HepG2 (cell line): ENCODE measurements around the gene RUVBL1. TPM values are rescaled to one million over a fixed set of nuclear protein-coding genes. Genes with fewer than 3 reads are reported as not detected.

Source experiments
- ADNP ChIP-seq: sonication (generic); formaldehyde crosslinking; IDR thresholded peaks from 2 replicates; pipeline ENCODE4 v1.4.0; 2020; ENCODE audit warnings: missing genetic modification reagents
- ARID3A ChIP-seq: IDR thresholded peaks from 2 replicates; pipeline ENCODE4 v1.6.1; 2012; ENCODE audit warnings: low read depth, low read length, improper control_type of control experiment
- CSRNP1 ChIP-seq: sonication (generic); formaldehyde crosslinking; IDR thresholded peaks from 2 replicates; pipeline ENCODE4 v1.8.1; 2023; ENCODE audit warnings: mild to moderate bottlenecking, missing genetic modification reagents
- CSRNP2 ChIP-seq: sonication (generic); formaldehyde crosslinking; conservative IDR thresholded peaks from 2 replicates; pipeline ENCODE4 v1.8.0; 2022; ENCODE audit warnings: low read depth, missing genetic modification reagents
- ELK4 ChIP-seq: sonication (generic); formaldehyde crosslinking; IDR thresholded peaks from 2 replicates; pipeline ENCODE4 v1.9.0; 2021; ENCODE audit warnings: missing genetic modification reagents, borderline replicate concordance
- GFI1 ChIP-seq: sonication (generic); formaldehyde crosslinking; IDR thresholded peaks from 2 replicates; pipeline ENCODE4 v1.5.0; 2020; ENCODE audit warnings: missing genetic modification reagents, mild to moderate bottlenecking, borderline replicate concordance
- NCOA2 ChIP-seq: sonication (generic); formaldehyde crosslinking; IDR thresholded peaks from 2 replicates; pipeline ENCODE4 v1.8.0; 2022; ENCODE audit warnings: inconsistent platforms
- PBX2 ChIP-seq: IDR thresholded peaks from 2 replicates; pipeline ENCODE4 v1.6.1; 2016; ENCODE audit warnings: control low read depth
- RARA ChIP-seq: IDR thresholded peaks from 2 replicates; pipeline ENCODE4 v1.6.1; 2016; ENCODE audit warnings: missing genetic modification reagents, missing compliant biosample characterization
- RXRB ChIP-seq: IDR thresholded peaks from 2 replicates; pipeline ENCODE4 v1.6.1; 2016; ENCODE audit warnings: borderline replicate concordance, missing genetic modification reagents, missing compliant biosample characterization
- ZBTB40 ChIP-seq, 2 experiments: fragments of 450-650 bp in 1 of 2; sonication (generic) in 1 of 2; formaldehyde crosslinking in 1 of 2; IDR thresholded peaks; 2 replicates each; pipeline versions ENCODE4 v1.6.1 to v1.8.0; 2016 to 2022; ENCODE audit warnings: antibody characterized with exemption in 1 of 2, mild to moderate bottlenecking in 1 of 2, missing genetic modification reagents in 1 of 2
- ZKSCAN5 ChIP-seq: sonication (generic); formaldehyde crosslinking; IDR thresholded peaks from 2 replicates; pipeline ENCODE4 v1.5.1; 2020; ENCODE audit warnings: mild to moderate bottlenecking, missing genetic modification reagents
- ZNF619 ChIP-seq: sonication (generic); formaldehyde crosslinking; IDR thresholded peaks from 2 replicates; pipeline ENCODE4 v1.4.0; 2020; ENCODE audit warnings: mild to moderate bottlenecking, missing genetic modification reagents
- polyA plus RNA-seq, 8 experiments: library from polyadenylated mRNA; depleted of rRNA in 3 of 8; stranded (reverse) in 7 of 8; unstranded in 1 of 8; fragments of >200 nt; fragmentation: Illumina TruSeq in 4 of 8; extraction: Trizol in 4 of 8; gene quantifications; 2 replicates each; pipeline versions ENCODE4 v1.2.1 to v1.2.3, GENCODE V29; 2011 to 2016; ENCODE audit warnings: low read depth in 4 of 8, missing spikeins in 1 of 8, mixed read lengths in 1 of 8; ENCODE audit not compliant: insufficient read depth in 1 of 8
- total RNA-seq, 5 experiments: library from RNA; depleted of rRNA; stranded (reverse); fragments of >200 nt; fragmentation: Illumina TruSeq; extraction: Trizol; gene quantifications; 2 replicates each; pipeline ENCODE4 v1.2.3, GENCODE V29; 2016; ENCODE audit warnings: low read depth in 1 of 5

Gene RUVBL1
- total and polyA plus RNA-seq, 2 of the 13 experiments (the other 11 are each of a cell fraction or from before 2014, with no cell fraction given): 32.7 to 86.3 TPM

- peak; percentile 45 for TF ChIP-seq PBX2 (CRISPR knock-in tag)
- no peak for TF ChIP-seq ZNF619 (CRISPR knock-in tag)
- no peak for TF ChIP-seq ZBTB40 (IDR thresholded peaks at IDR 0.05)
- TF ChIP-seq ZBTB40 (CRISPR knock-in tag; IDR thresholded peaks at IDR 0.05): no peak
- peak; percentile 39; the same call in 1 of the 2 replicates for TF ChIP-seq RXRB (CRISPR knock-in tag)
- TF ChIP-seq RARA (CRISPR knock-in tag): peak; percentile 71
- no peak for TF ChIP-seq ELK4 (CRISPR knock-in tag)
- TF ChIP-seq CSRNP1 (CRISPR knock-in tag): no peak
- TF ChIP-seq ZKSCAN5 (CRISPR knock-in tag): no peak
- TF ChIP-seq CSRNP2 (CRISPR knock-in tag): no peak
- no peak for TF ChIP-seq GFI1 (CRISPR knock-in tag)
- TF ChIP-seq NCOA2 (CRISPR knock-in tag): peak; percentile 56
- TF ChIP-seq ARID3A: peak; percentile 79
- TF ChIP-seq ADNP: no peak
Observed at GRCh38 chr3:128036119-128036518, 87.5 kb downstream of the RUVBL1 start (continued).
